Activated T-cell treated with anti-CD3 and anti-CD28 coated beads for 24 hours (primary cell): ENCODE measurements around the gene XRN2.
"Not testable (repeated sequence)": the region's sequence is repeated elsewhere in the genome, so short reads cannot be mapped to it uniquely, and the experiment has no call there.

Source experiments
- DNase-seq: peaks from one replicate; pipeline ENCODE4 v3.0.0-alpha.2; 2020; ENCODE audit warnings: low read depth

XRN2 gene

GRCh38 chr20:21423712-21424111 lies 120.6 kb downstream of the XRN2 start:
- not testable (repeated sequence) for DNase-seq

- no peak for DNase-seq
Measured at GRCh38 chr20:21424846-21425245, 121.7 kb downstream of the XRN2 start.

GRCh38 chr20:21430020-21430419 lies 126.9 kb downstream of the XRN2 start:
- no peak for DNase-seq

GRCh38 chr20:21432911-21433310 lies 129.8 kb downstream of the XRN2 start:
- DNase-seq = no peak

GRCh38 chr20:21433329-21433890 lies 130.3 kb downstream of the XRN2 start:
- no peak for DNase-seq

- DNase-seq = no peak
Measured at GRCh38 chr20:21435576-21435975, 132.4 kb downstream of the XRN2 start.

- DNase-seq = no peak
Measured at GRCh38 chr20:21436205-21436604, 133.1 kb downstream of the XRN2 start.

- no peak for DNase-seq
Measured at GRCh38 chr20:21437248-21437647, 134.1 kb downstream of the XRN2 start.

GRCh38 chr20:21437816-21438215 lies 134.7 kb downstream of the XRN2 start:
- DNase-seq = no peak
